ENCODE data around the gene C3orf85.

Gene C3orf85

GRCh38 chr3:109195815-109196214, 59.3 kb downstream of the C3orf85 start:
- CTCF ChIA-PET = interaction anchor here (0.6 to 0.7 kb wide), 2 partner anchors 209 to 468 kb away, joined by 3 to 6 read pairs; no protein-coding TSS in a partner anchor
- POLR2A ChIA-PET = no interaction called here
- Histone ChIP-seq H3K4me1 (ENCODE audit: control insufficient read depth, insufficient read depth, low read length) (no peaks in the 10 kb centered on the region), H3K4me3 (ENCODE audit: low read depth, low read length) (no peak overlapping the region), H3K27ac (ENCODE audit: extremely low read depth, low read depth, low read length) (no peak overlapping the region), H3K36me3 (ENCODE audit: control insufficient read depth in 2 of 2, insufficient read depth in 1 of 2, low read length in 2 of 2) (no peaks in the 10 kb centered on the region), H3K9me3 (ENCODE audit: control insufficient read depth, insufficient read depth, low read depth, low read length) (no peaks in the 10 kb centered on the region)
- TF ChIP-seq ZNF223 (tag by site-specific recombination; IDR thresholded peaks at IDR 0.05) = no peak
- TF ChIP-seq ZNF248 (tag by site-specific recombination; IDR thresholded peaks at IDR 0.05) = no peak
- no peak for TF ChIP-seq GFI1B (tag by site-specific recombination; IDR thresholded peaks at IDR 0.05)
- no peak for TF ChIP-seq WT1 (tag by site-specific recombination; IDR thresholded peaks at IDR 0.05)
- TF ChIP-seq ZNF664 (tag by site-specific recombination; IDR thresholded peaks at IDR 0.05) = no peak
- TF ChIP-seq AEBP2 (tag by site-specific recombination; IDR thresholded peaks at IDR 0.05; ENCODE audit: borderline replicate concordance) = no peak
- no peak for TF ChIP-seq ZBTB7A (tag by site-specific recombination; IDR thresholded peaks at IDR 0.05; ENCODE audit: low read depth)
- no peak for TF ChIP-seq ZNF175 (tag by site-specific recombination; IDR thresholded peaks at IDR 0.05)
- no peak for TF ChIP-seq ZNF2 (tag by site-specific recombination; IDR thresholded peaks at IDR 0.05)
- no peak for TF ChIP-seq BCL6B (tag by site-specific recombination; IDR thresholded peaks at IDR 0.05)
